Liver (tissue), 3 donors: Measurements from ENCODE around the gene PTRH1.

Experiments
- ATF3 ChIP-seq: IDR thresholded peaks from 2 replicates; pipeline ENCODE4 v1.6.1; 2016; ENCODE audit warnings: antibody characterized with exemption
- CTCF ChIP-seq: fragments of 150-350 bp; IDR thresholded peaks from 2 replicates; pipeline ENCODE4 v1.5.1; 2017; ENCODE audit warnings: improper control_type of control experiment, low read depth, low read length; ENCODE audit not compliant: missing input control
- EGR1 ChIP-seq, 2 donors: IDR thresholded peaks; 2 replicates each; pipeline ENCODE4 v1.6.1; 2016 to 2018; ENCODE audit warnings: antibody characterized with exemption in 2 of 2, low read depth in 2 of 2
- HNF4G ChIP-seq: IDR thresholded peaks from 2 replicates; pipeline ENCODE4 v1.6.1; 2016; ENCODE audit warnings: antibody characterized with exemption
- MAX ChIP-seq: IDR thresholded peaks from 2 replicates; pipeline ENCODE4 v1.6.1; 2016; ENCODE audit warnings: antibody characterized with exemption
- REST ChIP-seq: IDR thresholded peaks from 2 replicates; pipeline ENCODE4 v1.6.1; 2016; ENCODE audit warnings: antibody characterized with exemption, mild to moderate bottlenecking
- TAF1 ChIP-seq: conservative IDR thresholded peaks from 2 replicates; pipeline ENCODE4 v1.6.1; 2016; ENCODE audit warnings: antibody characterized with exemption, mild to moderate bottlenecking
- donor health status: healthy.
- donor health status: healthy.

- TF ChIP-seq MAX (no peak), CTCF (no peak), EGR1 (IDR thresholded peaks at IDR 0.05; ENCODE audit: low read depth in 2 of 2) (no peak), REST (no peak), TAF1 (no peak), ATF3 (no peak), HNF4G (no peak)
These were observed 17.1 kb downstream of the PTRH1 start for GRCh38 chr9:127698386-127698785.
